ENCODE results near the gene ARHGEF17.
"Not testable (repeated sequence)": the region's sequence is repeated elsewhere in the genome, so short reads cannot be mapped to it uniquely, and the experiment has no call there.

ARHGEF17 gene

DNA sequence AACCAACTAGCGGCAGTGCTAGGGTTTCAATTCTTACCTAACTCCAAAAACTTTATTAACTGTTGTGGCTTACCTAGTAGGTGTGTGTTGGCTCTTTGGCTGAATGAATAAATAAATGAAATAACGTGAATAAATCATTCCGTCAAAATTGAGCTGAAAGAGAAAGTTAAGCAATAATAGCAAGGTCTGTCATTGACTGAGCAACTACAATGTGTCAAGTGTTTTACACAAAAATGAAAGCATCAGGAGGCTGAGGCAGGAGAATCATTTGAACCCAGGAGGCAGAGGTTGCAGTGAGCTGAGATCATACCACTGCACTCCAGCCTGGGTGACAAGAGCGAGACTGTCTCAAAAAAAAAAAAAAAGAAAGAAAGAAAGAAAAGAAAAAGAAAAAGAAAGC is 33.9 kb upstream of the ARHGEF17 start:
- DNase-seq: not testable (repeated sequence)

DNA sequence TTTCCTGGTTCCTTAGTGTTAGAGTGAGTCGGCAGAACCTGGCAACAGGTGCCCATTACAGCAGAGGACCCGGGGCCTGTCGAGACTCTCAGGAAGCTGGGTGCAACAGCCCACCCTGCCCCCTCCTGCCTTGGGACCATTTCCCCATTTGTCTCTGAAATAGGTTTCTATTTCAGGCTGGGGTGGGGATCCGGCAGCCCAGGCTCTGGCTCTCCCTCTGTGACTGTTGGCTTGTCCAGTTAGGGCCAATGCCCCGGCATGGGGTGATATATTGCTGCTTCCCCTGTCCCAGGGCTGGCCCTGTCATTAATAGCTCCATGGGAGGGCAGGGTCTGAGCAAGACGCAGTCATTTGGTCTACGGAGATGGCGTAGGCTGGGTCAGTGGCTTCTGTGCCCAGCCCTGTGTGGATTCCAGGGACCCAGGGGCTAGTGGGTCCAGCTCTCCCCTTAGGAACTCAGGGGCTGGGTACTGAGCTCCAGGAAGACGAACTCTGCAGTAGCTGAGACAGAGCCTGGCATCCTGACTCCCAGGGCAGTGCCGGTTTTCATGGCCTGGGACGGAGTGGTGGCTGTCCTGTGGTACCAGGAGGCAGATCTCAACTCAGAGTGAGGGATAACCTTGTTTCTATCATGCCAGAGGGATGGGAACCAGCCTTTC is 33.2 kb upstream of the ARHGEF17 start:
- DNase-seq: no peak

DNA sequence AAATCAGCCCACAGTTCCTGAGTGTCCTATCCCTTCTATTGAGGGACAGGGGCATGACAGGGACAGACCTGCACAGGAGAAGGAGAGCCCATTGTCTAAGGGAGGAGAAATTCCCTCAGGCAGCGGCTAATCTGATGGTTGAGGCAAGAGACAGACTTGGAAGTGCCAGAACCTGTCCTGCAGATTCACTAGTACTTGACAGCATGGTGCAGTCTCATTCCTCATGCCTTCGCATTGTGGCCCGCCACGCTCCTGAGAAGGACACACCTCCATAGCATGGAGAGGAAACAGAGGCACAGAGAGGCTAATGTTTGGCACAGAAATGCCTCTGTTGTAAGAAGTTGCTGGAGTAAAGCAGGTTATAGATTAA is 32.7 kb upstream of the ARHGEF17 start:
- no peak for DNase-seq

DNA sequence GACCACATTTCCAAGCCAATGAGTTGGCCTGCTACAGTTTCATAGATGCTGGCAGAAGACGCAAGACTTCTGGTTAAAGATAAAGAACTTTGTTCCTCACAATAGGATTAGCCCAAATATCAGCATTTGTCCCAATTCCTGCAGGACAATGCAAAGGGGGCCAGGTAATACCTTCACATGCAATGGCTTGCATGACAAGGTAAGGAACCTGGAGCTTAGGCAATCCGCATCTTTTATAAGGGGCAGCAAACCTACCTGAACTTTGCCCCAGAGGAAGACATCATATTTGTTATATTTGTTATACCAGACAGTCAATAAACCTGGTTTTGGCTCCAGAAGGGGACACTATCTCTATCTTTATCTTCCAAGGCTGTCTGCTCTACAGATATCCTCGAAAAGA is 30.6 kb upstream of the ARHGEF17 start:
- DNase-seq: no peak

DNA sequence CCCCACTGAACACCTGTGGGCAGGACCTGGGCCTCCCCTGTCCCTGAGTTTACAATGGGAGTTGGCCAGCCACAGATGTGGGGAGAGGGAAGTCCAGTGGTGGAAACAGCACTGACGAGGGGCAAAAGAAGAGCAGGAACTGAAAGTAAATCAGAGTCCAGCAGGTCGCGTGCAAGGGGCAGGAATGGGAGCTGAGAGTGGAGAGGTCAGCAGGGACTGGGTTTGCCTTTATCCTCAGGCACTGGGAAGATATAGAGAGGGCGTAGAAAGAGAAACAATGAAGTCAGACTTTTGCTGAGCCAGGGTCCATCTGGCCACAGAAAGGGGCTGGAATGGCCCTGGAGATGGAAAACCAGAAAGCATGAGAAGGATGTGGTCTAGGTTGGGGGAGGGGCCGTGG is 27.4 kb upstream of the ARHGEF17 start:
- no peak for DNase-seq

DNA sequence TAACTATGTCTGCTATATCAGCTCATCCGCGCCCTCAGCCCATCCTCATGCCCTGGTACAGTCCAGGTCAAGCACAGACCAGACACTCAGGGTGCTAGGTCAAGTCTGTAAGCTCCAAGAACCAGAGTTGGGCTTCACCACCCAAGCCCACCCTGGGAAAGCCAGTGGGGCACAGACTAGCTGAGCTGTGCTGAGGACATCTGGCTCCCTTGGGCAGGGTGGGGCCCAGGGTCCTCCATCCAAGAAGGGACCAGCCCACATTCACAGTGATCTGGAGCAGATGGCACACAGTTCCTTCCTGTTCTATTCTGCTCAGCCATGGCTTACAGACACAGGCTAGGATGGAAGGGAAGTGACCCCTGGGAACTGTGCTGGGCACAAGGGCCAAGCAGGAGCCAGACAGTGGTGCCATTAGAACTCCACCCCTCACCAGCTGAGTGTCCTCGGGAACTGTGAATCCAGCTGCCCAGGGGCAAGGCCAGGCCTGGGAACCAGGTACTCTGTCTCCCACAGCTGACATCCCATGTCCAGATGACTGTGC is 26.8 kb upstream of the ARHGEF17 start:
- DNase-seq: no peak

DNA sequence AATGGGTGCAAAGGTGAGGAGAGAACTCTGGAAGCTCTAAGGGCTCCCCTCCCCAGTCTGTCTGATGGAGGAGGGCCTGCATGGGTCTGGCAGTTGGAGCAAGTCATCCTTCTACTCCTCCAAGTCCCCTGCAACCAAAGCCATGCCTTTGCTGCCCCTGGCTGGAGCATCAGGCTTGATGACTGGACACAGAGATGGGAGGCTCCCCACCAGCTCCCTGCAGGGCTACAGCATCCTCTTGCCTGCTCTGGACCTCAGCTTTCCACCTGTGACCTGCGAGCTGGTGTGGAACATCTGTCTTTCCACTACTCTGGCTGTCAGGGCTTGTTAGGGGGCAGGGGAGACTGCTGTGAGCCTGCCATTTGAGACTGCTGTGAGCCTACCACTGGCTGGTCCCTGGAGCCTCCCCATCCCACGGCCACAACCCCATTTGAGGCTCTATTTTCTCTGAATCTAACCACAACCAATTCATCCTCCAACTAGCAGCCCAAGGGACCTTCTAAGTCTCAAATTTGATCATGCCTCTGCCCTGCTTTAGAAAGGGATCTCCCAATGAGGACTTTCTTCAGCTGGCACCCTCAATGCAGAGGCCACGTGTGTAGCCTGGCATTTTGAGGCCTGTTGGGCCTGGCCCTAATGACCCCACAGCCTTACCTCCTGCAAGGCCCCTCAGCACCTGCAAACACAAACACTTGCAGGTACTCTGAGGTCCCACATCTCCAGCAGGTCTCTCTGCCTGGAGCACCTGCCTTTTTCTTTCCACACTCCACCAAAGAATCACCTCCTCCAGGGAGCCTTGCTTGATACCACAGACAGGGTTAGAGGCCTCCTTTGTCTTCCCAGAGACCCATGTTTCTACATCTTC is 26.0 kb upstream of the ARHGEF17 start:
- DNase-seq: no peak

DNA sequence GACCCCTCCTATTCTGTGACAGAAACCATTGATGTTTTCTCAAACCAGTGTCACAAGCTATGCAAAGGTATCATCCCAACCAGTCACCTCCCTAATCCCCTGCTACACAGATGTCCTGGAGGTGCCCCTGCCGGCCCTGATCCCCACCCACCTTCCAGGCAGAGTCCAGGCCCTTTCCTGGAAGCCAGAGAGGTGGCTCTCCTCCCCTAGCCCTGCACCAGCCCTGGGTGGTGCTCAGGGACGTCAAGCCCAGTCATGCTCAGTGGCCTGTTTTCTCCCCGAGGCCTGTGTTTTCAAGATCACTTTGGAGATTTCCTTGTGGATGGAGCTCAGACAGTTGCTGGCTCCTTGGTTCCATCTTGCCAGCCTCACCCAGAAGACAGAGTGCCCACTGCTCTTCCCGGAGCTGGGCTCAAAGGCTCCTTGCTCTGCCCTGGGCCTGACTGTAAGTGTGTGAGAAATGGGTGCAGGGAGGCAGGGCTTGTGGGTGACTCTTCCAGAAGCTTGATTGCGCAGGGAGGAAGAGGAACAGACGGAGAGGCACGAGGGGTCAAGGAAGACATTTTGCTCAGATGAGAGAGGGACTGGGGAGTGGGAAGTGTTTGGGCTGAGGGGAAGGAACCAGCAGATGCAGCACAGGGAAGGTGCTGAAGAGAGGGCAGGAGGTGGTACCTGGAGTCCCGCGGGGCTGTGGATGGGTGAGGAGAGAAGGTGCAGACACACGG is 24.6 kb upstream of the ARHGEF17 start:
- DNase-seq: no peak

DNA sequence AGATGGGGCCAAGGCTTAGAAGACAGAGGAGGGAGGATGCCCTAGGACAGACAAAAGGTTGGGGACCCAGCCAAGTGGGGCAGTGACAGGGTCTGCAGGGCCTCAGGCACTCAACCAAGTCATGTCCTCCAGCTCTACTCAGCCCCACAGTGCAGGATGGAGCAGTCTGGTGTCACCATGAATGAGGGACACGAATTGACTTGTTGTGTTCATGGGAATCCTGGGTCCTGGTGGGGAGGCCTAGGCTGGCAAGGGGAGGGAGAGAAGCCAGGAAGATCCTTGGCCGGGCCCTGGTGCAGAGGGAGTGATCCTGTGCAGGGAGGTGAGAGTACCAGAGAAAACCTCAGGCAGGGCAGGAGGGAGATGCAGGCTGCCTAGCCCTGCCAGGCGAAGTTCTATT is 24.0 kb upstream of the ARHGEF17 start:
- no peak for DNase-seq

DNA sequence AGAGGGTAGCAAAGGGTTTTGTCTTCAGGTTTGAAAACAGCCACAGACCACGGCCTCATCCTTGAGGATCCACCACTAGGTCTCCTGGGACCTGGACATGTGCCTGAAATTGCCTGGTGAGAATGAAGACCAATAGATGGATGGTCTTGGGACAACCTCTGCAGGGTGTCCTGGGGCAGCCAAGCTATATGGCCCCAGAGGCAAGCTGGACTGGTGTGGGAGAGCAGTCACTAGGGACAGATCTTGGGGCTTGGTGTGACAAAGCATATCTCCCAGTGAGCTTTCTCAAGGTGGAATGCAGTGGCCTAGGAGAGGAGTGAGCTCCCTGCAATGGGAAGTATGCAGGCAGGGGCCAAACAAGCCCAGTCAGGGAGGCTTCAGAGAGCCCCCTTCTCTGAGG is 22.4 kb upstream of the ARHGEF17 start:
- no peak for DNase-seq

DNA sequence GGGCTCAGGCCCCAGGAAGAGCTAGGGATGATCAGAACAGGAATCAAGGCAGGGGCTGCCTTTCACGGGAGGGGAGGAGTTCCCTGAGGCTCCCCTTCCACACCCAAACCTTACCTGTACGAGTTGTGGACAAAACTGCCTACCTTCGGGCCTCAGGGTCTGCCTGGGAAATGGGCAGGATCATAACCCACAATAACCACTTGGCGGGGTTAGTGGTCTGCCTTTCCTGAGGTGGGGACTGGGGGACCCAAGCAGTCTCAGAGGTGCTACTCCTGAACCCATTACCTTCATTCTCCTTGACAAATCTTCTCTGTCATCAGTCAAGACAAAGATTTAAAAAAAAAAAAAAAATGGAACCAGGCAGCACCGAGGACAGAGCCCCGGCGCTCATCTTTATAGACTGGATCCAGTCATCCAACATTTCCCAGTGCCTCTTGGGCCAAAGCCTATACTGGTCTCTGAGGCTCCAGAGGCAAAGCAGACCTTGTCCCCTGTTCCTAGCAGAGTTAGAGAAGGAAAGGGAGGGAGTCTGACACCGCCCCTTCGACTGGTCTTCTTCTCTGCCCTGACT is 21.8 kb upstream of the ARHGEF17 start:
- no peak for DNase-seq

DNA sequence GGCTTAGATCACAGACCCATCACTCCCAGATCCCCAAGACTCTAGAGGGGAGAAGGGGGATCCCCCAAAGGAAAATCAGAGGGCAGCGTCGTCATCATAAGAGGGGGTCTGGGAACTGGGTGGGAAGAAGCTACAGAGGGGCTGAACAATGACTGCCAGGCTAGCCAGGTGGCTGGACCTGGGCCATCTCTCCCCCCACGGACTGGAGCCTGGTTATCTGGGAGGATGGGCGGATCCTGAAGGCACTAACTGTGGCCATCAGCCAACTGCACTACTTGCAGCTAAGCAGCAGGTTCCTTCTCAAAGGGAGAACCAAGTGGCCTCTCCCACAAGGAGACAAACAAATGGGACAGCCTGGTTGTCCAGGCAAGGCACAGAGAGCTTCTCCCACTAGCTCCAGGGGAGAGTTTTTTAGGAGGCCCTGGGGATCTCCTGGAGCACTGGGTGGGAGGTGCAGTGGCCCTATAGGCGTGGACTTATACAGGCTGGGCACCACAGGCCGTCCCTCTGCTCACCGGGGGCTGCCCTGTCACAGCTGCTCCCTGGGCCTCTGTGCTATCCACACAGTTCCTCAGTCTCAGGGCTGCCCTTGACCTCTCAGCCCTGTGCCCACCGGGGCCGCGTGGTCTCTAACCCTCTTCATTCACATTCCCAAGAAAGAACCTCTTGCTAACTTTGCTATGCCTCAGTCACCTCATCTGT is 20.5 kb upstream of the ARHGEF17 start:
- no peak for DNase-seq

DNA sequence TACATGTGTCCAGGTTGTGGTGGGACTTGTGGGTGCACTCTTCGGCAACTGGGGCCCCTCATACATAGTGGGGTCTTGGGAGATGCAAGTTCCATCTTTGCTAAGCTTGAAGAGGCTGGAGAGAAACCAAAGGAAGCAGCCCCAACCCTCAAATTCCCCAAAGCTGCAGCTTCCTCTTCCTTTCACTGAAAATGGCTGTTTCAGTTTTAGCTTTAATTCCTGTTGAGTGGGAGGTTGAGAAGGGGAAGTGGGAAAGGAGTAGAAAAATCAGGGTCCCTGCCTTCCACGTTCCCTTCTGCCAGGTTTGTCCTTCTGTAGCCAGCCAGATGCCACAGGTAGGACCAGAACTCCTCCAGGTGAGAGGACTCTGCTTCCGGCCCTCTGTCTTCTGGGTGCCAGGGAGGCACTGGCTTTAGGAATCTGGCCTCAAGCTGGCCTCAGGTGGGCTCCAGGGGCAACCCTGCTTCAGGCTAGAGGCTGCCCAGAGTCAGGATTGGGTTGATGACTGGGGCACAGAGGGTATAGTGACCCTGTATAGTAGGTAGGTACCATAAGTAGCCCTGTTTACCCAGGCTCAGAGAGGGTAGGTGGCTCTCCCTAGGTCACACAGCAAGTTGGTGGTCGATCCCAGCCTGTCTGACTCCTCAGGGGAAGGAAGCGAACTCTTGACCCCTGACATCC is 19.7 kb upstream of the ARHGEF17 start:
- DNase-seq: no peak

DNA sequence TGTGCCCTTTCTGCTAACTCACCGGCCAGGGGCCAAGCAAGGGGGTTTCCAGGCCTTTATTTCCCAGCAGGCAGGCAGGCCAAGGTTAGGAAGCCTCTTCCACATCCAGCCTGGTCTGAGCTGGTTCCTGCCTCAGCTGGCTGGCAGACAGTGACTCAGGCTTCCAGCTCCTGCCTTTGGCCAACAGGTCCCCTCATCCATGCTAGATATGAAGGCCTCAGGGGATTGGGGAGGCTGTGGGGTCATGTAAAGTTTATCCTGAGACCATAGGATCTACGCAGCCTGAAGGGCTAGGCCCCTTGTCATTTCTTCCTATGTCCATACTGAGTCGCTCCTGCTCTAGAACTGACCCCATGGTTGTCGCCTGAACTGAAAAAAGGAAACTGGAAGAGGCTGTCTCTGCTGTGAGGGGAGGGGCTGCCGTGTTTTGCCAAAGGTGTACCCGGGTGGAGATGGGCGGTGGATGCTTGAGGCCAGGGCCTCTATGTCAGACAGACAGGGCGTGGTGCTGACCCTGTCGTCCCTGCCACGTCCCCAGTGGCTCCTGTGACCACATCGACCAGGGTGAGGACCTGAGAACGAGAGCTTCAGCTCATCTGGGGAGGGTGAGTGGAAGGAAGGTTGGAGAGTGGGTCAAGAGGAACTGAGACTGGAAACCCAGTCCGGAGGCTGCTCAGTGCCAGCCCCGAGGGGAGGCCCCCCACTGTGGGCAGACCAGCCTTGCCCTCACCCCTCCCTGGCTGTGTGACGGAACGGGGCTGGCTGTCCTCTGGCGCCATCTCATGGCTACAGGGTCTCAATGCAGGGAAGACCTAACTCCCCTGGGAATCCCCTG is 19.0 kb upstream of the ARHGEF17 start:
- peak; percentile 62 for DNase-seq

DNA sequence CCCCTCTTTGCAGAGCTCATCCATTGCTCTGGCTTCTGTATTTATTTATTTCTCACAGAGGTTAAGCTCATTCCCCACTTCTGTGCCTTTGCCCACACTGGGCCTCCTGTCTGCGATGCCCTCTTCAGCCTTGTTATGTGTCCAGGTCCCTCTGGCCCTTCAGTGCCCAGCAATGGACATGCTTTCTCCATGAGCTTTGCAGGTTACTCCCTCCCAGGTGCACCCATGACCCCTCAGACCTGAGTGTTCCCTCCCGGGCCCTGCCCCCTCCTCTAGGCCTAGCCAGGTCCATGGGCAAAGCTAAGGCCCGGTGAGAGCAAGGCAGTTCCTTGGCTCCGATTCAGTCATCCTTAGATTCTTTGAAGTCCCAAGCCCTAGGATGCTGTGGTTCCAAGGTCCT is 17.5 kb upstream of the ARHGEF17 start:
- no peak for DNase-seq

DNA sequence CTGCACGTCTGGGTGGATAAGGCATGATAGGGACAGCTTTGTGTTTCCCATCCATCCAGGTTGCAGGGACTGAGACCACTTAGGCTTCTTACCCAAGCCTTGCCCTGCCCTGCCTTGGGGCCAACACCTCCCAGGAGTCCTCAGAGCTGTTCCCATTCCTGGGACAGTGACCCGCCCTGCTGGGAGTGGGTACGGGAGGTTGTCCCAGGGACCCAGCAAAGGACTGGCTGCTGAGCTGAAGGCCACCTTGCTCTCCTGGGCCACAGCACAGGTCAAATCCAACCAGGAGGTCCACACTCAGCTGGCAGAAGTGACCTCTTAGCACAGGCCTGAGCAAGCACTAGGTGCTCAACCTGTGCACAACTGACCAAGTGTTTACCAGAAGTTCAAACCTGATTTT is 16.9 kb upstream of the ARHGEF17 start:
- DNase-seq: no peak

DNA sequence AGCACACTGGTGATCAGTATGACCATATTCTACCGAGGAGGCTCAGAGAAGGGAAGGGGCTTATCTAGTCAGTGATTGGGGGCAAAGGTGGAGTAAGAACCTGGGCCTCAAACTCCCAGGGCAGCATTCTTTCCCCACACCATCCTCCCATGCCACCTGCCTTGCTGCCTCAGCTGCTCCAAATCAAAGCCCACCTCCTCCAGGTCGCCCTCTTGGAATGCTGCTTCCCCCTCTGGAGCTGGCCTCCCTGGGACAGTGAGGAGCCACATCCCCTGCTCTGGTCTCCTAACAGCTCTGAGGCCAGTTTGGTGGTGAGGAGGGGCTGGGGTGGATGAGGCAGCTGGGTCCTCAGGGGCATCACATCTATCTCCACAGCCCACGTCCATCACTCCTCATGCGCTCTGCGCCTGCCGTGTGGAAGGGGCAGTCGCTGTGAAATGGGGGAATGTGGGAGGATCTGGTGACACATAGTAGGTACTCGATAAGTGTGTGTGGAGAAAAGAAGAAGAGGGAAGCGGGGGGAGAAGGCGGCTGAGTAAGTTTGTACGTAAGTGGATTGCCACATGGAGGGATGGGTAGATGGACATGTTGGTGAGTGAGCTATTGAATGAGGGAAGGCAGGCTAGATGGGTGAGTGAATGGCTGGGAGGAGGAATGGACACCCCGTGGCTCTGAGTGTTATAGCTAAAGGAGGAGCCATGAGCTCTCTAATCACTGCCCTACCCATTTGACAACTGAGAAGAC is 16.1 kb upstream of the ARHGEF17 start:
- DNase-seq: no peak

DNA sequence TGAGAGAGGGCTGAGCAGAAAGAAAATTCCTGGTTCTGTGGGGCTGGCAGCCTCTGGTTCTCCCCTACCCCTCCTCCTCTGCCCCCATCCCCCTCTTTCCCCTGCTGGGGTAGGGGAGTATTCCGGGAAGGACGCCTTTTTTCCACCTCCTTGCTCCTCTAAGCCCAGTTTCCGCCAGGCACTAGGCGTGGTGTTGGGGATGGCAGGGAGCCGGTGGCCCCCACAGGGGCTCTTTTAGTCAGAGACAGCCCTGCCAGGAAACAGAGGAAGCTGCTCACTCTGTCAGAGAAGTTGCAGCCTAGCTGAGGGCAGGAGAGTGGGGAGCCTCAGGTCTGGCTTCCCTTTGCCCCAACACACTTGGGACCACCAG is 15.6 kb upstream of the ARHGEF17 start:
- no peak for DNase-seq

DNA sequence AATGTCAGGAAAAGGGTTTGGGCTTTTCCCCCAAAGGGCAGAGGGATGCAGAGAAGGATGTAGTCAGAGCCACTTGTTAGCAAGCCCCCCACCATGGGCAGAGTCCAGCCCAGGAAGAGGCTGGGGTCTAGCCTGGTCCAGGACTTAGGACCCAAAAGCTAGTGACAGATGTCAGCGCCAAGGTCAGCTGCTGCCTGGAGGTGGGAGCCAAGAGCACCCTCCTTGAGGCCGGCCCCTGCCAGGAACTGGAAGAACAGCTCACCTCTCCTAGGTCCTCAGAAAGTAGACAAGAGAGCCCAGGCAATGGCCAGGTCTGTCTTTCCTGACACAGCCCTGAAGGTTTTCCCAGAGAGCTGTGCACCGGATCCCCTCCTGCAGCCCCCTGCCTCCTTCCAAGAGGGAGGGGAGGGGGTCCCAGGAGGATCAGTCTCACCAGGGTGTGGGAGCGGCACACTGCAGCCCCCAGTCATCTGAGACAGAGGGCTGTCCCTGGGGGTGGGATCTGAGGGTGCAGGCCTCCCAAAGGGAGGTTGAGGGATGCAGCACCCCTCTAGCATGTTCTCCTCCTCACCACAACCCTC is 14.6 kb upstream of the ARHGEF17 start:
- DNase-seq: no peak

DNA sequence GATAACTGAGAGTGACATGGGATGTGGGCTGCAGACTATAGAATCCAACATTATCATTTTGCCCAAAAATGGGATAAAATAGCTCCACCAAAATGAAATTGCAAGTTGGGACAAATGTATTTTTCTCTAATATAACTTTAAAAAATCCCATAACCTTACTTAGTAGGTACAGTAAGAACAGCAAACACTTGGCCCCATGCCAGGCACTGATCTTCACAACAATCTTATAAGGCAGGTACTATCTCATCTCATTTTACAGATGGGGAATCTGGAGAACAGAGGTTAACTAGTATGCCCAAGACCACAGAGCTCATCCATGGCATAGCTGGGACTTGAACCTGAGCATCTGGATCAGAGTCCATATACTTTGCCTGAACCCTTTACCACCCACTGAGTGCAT is 13.5 kb upstream of the ARHGEF17 start:
- DNase-seq: no peak

All from NCI-H2107 (cell line).